Activated gamma-delta T cell treated with anti-CD3 and anti-CD28 coated beads, Interleukin-2, amount 50 U/mL, for 16 hours (primary cell): ENCODE data around the gene CLTC.
"Not testable (repeated sequence)": the region's sequence is repeated elsewhere in the genome, so short reads cannot be mapped to it uniquely, and the experiment has no call there.

ENCODE experiments used
- DNase-seq: peaks from one replicate; pipeline ENCODE4 v3.0.0-alpha.2; 2020; ENCODE audit warnings: low read depth

CLTC gene

DNA sequence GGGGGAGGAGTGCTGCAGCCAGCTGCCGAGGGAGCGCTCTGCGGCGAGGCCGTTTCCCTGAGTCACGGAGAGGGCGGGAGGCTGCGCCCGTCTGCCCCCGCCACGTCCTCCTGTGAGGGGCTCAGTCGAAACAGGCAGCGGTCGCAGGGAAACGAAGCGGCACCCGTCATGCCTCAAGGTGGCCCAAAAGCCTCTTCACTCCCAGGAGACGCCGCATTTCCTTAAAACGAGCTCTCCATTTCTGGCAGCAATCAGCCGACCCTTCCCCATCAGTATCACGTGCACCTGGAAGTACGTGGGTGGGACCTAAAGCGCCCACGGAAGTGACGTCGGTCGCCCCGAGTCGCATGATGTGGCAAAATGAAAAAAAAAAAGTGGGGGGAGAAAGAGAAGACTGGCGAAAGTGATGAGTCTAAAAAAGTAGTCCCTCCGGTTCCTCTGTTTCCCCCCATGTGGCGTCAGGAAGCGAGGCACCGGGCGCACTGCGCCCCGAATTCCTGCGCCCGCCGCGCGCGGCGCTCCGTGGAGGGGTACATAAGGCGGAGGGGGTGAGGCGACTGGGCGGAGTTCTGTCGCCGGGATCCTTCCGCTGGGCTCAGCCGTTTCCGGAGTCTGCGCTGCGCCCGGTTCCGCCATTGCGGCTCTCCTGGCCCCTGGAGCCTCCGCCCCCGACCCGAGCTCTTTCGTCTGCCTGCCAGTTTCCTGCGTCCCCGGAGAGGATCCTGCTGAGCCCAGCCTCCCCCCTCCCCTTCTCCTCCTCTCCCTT lies at the start of gene CLTC:
CLTC (plus strand) TSS at position 598 of the 766 bp plus-strand sequence. CDS start 237 bp downstream, outside the sequence.
- DNase-seq, result peak; percentile 88

DNA sequence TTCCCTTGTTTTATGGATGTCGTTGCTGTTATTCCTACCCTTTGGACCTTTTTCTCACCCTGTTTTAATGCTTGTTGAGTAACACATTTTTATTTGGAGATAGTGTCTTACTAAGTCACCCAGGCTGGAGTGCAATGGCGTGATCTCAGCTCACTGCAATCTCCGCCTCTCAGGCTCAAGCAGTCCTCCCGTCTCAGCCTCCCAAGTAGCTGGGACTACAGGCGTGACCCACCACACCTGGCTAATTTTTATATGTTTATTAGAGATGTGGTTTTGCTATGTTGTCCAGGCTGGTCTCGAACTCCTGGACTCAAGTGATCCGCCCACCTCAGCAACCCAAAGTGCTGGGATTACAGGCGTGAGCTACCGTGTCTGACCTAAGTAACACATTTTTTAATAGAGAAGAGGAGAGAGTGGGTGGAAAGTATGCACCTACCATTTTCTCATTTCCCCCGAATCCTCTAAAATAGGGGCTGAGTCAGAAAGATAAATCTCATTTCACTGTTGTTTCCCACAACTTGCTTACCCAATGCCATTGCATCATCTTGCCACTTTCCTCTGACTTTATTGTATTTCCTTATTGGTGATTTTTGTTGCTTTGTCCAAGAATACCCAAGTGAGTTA lies 47.3 kb upstream of the CLTC start:
- DNase-seq, result no peak

DNA sequence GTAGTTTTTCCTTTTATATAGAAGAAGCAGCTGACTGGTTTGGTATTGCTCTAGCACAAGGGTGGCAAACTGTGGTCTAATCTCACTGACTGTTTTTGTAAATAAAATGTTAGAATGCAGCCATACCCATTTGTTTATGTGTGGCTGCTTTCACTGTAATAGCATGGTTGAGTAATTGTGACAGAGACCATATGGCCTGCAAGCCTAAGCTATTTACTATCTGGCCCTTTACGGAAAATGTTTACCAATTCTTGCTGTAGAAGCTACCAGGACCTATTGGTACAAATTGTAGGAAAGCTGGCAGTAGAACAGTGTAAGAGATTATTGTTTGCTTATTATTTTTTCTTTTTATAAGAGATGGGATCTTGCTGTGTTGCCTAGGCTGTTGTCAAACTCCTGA lies 35.5 kb upstream of the CLTC start:
- not testable (repeated sequence) for DNase-seq

DNA sequence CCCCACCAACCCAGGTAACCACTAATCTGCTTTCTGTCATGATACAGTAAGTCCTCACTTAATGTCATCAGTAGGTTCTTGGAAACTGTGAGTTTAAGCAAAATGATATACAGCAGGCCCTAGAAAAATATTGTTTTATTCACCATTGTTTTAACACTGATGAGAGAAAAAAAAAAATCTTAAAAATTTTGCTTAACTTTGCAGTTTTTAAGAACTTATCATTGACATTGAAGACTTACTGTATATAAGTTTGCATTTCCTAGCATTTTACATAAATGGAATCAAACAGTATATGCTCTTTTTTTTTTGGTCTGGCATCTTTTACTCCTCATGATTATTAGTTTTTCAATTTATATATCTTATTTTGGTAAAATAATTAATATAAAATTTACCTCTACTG lies 19.5 kb upstream of the CLTC start:
- DNase-seq, result no peak

DNA sequence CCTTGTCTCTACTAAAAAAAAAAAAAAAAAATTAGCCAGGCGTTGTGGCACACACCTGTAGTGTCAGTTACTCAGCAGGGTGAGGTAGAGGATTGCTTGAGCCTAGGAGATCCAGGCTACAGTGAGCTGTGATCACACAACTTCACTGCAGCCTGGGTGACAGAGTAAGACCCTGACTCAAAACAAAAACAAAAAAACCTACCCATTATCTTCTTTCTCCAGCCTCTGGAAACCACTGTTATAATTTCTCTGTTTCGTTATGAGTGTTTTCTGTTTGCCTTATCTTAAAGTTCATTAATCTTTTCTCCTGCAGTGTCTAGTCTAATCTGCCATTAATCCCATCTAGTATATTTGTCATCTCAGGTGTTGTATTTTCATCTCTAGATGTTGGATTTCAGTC lies 18.6 kb upstream of the CLTC start:
- DNase-seq, result no peak

DNA sequence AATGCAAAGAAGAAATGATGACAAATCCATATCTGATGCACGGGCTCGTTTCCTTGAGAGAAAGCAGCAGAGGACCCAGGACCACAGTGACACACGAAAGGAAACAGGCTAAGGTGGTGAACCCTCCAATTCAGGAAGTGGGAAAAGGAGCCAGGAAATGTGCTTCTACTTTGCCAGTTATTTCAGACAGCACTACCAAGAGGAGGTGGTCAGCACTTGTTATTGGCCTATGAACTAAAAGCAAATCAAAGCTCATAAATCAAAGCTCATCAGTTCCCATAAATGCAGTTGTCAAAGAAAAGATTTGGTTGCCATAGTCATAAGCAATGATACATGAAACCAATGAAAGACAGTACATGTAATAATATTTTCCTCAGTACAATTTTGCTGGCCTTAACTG lies 12.6 kb upstream of the CLTC start:
- DNase-seq, result no peak

DNA sequence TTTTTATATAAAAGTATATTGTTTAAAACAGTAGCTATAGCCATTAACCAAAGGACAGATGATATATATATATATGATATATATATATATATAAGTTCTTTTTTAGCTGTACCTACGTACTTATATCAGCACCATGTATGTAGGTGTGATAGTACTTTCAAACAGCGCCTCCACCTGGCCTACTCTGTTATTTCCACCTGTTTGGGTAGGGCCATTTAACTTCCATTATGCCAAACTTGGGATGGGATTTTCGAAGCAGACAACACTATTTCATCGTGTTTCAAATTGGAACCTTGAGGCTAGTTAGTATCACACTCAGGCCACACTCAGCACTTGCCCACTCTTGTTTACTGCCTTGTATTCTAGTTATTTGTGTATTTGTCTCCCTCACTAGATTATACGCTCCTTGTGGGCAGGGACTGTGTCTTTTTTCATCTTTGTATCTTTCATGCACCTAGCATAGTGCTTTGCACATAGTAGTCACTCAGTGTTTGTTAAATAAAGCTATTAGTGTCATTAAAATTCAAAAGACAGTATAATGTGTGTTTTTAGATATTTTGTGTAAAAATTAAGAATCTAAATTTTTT lies 11.8 kb upstream of the CLTC start:
- no peak for DNase-seq

DNA sequence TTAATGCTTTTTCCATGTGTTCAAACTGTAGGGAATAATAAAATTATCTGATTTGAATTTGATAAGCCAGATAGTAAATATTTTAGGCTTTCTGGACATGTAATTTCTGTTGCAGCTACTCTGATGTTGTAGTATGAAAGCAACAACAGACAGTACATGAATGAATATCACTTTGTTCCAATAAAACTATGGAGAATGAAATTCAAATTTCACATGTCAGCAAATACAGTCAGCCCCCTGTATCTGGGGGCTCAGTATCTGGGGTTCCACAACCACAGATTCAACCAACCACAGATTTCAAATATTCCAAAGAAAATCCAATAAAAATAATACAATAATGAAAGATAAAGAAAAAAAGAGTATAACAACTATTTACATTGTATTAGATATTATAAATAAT lies 8.2 kb upstream of the CLTC start:
- no peak for DNase-seq

DNA sequence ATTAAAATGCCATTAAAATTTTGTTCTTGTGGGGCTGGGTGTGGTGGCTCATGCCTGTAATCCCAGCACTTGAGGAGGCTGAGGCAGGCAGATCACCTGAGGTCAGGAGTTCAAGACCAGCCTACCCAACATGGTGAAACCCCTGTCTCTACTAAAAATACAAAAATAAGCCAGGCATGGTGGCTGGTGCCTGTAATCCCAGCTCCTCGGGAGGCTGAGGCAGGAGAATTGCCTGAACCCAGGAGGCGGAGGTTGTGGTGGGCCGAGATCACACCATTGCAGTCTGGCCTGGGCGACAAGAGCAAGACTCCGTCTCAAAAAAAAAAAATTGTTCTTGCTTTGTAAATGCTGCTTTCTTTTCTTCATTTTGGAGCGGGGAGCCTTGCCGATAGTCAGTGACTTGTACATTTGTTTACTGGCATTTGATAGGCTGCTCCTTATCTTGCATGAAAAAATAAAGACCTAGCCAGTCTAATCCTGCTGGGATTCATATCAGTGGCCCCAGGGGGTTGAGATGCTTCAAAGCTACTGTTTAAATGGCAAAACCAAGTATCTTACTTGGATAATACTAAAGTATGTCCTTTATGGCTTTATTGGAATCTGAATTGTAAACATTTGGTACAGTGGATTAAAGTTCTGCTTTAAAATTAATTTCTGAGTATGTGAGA lies 3.3 kb upstream of the CLTC start:
- no peak for DNase-seq

DNA sequence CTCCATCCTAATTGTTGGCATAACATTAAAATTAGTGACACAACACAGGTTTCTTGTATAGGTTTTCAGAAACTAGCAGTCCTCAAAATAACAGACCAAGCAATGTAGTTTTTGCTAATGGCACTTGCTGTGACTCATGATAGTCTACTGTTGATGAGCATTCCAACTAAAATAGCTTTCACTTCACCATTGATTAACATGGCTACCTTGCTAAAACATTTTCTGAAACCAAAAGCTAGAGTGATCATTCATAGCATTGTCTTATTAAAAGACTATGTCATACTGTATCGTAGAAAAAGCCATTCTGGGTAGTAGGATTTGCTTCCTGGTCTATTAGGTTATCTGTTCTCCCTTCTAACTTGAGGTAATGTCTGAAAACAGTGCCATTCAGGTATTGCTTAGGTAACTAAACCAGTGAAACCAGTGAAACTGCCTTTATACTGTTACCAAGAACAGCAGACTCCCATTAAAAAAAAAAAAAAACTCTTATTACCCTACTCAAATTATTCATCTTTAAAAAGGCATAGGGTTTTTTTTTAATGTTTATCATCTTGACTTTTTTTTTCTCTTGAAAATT lies 2.5 kb upstream of the CLTC start:
- DNase-seq, result no peak

DNA sequence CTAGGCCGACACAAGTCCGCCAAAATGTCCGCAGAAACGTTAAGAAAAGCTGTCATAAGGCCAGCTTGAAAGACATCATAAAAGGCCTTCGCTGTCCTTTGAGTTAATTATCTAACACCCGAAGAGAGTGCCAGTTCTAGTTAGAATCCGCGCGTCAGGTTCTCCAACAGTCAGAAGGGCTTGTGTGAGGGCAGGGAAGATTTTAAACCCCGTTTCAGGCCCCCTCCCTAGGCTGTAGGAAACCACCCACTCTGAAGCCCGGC lies 729 bp upstream of the CLTC start:
- no peak for DNase-seq

DNA sequence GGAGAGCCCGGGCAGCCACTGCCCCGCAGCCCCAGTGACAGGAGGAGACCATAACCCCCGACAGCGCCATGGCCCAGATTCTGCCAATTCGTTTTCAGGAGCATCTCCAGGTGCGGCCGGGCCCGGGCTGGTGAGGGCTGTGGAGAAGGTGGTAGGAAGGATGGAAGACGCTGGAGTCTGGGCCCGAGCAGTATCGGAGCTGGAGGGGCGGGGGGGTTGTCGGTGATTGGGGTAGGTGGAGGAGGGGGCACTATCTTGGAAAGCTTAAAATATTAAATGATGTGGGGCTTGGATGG lies 317 bp downstream of the CLTC start:
- no peak for DNase-seq

DNA sequence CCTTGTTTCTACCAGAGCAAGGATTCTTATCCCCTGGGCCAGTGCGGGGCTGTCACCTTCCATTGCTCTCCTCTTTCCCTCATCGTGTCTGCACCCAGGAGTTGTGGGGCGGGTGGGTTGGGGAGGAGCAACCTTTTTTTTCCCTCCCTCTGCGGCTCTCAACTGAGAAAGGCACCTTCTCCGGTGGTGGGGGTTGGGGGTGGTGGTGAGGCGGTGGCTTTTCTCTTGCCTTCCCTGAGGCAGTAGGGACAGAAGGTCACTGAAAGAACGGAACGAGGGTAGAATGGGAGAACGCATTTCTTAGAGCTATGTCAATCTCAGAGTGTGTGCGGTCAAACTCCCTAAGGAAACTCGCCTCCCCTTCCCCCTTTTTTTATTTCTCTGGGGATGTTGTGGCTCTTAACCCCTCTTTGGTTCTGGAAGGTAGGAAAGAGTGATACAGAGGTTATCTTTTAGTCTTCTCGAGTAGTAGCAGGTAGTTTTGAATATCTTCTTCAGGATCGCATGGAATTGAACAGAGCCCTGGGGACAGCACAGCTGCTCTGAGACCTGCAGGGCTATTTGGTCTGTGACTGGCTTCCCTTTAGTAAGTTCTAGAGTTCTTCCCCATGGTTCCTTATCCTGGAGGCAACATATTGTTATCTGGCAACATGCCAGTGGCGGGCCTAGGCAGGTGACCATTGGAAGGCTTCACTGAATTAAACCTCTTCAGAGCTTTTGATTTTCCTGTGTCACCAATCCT lies 994 bp downstream of the CLTC start:
- peak; percentile 12 for DNase-seq

DNA sequence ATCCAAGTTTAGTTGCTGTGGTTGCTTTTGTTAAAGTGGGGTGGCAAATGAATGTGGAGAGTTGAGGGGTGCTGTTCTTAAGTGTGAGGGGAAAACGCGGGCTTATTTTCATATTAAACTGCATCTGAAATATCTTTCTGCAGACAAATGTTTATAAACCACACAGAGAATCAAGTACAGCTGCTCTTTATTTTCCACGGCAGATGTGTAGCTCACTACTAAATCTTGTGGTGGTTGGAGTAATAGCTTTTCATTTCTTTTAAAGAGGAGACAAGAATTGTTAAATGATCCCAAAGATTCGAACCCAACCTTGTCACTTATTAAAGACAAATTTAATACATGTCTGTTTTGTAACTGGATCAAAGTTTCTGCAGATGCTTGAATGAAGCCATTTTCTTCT lies 2.1 kb downstream of the CLTC start:
- no peak for DNase-seq

DNA sequence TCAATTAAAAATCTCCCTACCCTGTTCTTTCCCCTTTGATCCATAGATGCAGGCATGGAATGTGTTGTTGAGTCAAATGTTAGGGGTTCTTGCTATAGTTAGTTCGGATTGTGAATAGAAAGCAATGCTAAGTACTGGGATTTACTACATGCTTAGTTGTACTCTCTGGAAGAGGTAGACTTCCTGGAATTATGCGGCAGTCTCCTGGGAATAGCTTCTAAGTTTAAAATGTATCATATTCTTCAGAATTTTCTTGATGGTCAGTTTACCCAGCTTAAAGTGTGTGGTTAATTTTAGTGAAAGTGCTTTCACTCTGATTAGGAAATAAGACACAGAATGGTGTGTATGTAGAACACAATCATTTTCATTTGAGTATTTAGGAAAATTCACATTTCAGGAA lies 3.5 kb downstream of the CLTC start:
- DNase-seq, result no peak

DNA sequence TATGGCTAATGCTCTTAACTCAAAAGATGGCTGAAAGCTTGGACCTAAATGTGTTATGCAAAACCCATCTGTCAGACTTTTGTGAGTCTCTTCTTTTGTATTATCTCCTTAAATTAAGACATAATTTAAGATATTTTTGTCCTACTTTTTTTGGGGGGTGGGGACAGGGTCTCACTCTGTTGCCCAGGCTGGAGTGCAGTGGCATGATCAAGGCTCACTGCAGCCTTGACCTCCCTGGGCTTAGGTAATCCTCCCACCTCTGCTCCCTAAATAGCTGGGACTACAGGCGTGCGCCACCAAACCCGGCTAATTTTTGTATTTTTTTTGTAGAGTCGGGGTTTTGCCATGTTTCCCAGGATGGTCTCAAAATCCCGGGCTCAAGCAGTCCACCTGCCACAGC lies 7.1 kb downstream of the CLTC start:
- no peak for DNase-seq

DNA sequence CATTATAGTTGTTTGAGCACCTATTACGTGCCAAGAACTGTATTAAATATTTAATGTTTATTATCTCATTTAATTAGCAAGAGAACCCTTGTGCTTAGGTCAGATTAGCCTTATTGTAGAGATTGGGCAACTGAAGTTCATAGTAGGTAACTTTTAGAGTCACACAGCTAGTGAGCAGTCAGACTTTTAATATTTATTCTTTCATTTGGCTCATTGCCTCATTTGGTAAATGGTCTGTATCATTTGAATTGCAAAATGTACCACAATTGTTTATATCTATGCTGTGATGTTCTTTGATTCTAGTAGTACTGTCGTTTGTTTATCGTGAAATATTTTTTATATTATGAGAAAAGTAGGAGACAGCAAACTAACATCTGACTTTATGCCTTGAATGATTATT lies 7.6 kb downstream of the CLTC start:
- DNase-seq, result no peak

DNA sequence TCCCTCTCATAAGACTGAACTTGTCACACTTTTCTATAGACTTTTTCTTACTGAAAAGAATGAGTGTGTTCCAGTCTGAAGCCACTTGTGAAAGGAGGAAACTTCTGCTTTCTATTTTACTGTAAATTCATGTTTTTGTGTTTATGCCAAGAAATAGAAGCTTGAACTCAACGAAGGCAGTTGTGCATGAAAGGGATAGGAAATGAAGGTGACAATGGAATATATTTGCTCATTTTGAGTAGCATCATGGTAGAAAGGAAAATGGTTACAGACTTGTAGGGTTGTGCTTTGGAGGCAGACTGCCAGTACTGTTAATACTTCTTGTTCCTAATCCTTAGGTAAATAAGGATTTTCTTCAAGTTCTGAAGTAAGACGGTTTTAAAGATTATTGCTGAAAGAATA lies 8.1 kb downstream of the CLTC start:
- DNase-seq, result no peak

DNA sequence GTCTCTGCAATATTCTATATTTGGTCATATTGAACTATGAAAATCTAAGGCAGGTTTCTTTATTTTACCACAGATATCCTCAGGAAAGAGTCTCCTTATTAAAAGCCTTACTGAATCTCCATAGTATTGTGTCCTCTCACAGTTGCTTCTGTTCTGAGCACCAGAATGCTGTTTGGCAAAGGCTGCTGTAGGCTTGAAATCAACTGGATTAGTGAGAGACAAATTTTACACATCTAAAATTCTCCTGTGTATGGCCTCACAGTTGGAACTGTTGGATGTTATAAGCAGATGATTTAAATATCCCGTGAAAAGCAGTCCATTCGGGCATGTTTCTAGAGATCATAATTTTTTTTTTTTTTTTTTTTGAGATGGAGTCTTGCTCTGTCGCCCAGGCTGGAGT lies 9.5 kb downstream of the CLTC start:
- no peak for DNase-seq

DNA sequence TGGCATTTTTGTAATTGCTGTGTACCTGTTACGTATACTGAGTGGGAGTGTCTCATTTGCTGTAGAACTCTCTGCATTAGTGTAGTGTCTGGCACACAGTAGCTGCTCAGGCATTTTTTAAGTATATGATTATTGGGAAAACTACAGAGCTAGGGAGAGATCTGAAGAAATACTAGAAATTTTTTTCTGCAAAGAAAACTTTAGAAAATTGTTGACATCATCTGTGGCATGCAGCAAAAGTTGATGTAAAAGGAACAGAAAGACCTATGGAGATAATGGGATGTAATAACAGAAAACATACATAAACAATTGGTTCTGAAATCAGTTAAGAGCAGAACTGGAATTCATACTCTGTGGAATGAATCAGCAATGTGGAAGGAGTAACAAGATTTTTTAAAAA lies 11.6 kb downstream of the CLTC start:
- DNase-seq, result no peak

DNA sequence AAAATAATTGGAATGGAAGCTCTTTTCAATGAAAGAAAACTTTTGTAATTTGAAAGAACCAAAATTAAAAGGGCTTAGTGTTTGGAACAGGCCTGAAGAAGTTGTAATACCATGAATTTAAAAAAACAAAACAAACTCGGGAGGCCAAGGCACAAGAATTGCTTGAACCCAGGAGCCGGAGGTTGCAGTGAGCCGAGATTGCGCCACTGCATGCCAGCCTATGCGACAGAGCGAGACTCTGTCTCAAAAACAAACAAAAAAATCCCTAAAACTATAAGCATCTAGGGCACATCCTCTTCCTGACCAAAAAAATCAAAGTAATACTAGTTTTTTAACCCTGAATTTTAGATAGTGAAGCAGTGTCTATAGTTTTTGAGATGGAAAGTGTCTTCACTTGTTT lies 12.7 kb downstream of the CLTC start:
- no peak for DNase-seq

DNA sequence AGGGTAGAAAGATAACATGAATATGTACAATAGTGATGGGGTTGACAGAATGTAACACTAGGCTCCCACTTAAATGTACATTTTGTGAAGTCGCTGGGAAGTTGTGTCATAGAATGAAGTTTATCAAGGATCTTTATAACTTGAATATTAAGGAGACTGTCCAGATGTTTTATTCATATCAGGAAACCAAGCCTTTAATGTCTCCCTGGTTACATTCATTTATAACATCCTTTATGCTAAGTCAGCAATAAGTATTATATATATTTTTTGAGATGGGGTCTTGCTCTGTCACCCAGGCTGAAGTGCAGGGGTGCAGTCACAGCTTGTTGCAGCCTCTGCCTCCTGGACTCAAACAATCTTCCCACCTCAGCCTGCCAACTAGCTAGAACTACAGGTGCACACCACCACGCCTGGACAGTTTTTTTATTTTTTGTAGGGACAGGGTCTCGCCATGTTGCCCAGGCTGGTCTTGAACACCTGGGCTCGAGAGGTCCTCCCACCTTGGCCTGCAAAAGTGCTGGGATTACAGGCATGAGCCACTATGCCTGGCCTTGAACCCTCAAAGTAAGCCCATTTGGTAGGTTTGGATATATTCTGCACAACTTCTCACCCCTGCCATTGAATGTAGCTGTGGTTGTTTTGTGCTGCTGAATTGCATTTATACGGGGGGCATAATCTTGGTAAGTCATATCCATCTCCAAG lies 14.1 kb downstream of the CLTC start:
- DNase-seq, result no peak
